Activated CD8-positive, alpha-beta memory T cell treated with anti-CD3 and anti-CD28 coated beads, Interleukin-2, amount 50 U/mL, for 4 hours (primary cell): ENCODE measurements around the gene PDZD7.

ENCODE experiments used
- DNase-seq: peaks from one replicate; pipeline ENCODE4 v3.0.0-alpha.2; 2020

Gene PDZD7

GRCh38 chr10:101000127-101000914 lies 30.6 kb downstream of the PDZD7 start:
- no peak for DNase-seq

DNA sequence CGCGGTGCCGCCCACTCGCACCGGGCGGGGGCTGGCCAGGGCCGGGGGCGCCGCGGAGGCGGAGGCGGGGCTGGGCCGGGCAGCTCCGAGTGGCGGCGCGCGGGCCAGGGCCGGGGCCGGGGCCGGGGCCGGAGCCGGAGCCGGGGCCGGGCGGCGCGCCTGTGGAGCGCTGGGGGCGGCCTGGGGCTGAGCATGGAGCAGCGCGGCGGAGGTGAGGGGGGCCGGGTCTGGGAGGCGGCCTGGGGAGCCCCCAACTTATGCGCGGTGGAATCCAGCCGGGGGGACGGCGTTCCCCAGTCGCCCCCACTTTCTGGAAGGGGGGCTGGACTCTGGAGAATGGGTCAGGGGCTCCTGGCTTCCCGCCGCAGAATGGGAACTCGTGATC lies 31.2 kb downstream of the PDZD7 start, which contains the start of gene LZTS2:
Gene LZTS2, plus strand, starts transcription at position 67 of the 385 bp plus-strand sequence. CDS start 2,731 bp downstream, outside the sequence.
- no peak for DNase-seq

DNA sequence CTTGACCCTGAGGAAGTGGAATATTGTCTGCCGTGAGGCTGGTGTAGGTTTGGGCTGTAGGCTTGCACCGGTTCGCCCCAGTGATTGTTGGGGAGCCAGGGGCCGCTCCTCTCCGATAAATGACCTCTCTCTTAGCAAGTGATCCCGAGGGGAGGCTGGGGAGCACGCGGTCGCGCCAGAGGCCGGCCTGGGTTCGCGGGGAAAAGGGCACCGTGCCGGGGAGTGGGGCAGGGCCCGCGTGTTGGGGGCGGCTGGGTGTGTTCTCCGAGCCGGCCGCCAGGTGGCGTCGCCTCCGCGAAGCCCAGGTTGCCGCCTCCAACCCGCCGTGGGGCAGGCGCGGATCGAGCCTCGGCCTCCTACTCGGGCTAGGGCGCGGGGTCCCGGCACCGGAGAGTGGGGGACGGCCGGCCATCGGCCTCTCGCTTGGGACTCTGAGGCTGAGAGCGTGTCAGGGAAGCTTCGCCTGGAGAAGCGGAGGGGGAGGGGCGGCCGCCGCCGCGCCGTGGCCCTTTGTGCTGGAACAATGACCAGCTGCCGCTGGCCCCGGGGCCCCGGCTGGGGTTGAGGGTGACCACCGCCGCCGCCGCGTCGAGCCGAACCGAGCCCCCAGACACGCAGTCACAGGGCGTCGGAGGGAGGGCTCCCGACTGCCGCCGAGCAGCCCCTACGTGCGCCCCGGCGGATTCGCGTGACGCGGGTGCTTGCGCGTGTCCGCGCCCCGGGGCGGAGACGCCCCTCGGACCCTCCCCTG lies 31.8 kb downstream of the PDZD7 start:
- peak; percentile 81 for DNase-seq

- peak; percentile 63 for DNase-seq
Observed at GRCh38 chr10:100998183-100998990, 32.5 kb downstream of the PDZD7 start.

DNA sequence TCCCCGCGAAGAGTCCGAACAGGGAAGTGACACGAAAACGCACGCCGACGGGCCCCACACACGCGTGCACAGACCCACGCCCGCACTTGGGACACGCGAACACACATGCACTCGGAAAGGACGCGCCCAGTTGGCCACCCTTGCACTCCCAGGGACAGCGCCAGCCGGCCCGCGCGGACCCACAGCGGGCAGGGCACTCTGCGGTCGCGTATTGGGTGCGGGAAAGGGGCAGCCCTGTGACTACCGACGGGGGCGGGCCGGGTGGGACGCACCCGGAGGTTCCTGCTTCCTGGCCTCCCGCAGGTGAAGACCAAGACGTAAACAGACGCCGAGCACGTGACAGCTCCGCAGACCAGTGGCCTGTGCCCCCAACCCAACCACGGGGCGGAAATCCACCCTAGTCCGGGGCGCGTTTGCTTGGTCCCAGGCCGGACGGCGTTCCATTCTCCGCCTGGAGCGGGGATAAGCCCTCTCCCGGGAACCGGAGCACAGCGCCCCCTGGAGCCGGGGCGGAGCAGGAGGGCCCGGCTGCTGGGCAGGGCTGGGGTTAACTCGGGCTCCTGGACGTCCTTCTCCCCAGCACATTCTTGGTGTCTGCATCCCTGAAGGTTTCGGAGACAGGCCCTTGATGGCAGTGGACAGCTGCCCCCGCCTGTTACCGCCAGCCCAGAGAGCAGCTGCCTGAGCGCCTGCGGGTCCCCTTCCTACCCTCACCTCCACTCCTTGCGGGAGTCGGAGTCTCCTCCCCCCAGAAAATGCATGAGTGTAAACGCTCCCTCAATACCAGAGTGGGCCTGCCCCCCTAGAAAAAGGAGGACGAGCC lies 33.4 kb downstream of the PDZD7 start:
- peak; percentile 71 for DNase-seq

DNA sequence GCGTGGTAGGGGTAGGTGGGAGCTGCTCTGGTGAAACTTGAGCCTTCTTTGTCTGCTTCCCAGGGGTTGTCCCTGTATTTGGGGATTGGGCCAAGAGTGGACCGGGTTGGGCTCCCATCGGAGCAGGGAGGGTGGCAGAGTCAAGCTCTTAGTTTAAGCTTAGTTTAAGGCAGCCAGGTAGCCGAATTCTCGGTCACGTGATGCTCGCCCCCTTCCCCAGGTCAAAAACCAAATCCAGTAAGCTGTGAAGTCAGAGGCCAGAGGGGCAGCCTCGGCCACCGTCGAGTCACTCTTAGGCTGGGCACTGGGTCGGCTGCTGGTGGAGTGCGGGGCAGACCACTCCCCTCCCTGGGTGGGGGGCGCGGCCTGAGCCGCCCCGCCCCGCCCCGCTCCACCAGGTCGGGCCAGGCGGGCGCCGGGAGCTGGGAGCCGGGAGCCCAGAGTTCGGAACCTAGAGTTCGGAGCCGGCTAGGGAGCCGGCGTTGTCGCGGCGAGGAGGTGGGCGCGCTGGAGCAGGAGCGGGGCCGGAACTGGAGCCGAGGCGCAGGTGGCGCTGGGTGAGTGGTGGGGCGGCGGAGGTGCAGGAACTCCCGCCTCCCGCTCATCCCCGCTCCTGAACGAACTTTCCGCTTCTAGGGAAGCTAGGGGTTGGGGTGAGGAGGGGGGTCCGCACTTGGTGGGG lies 34.1 kb downstream of the PDZD7 start:
- peak; percentile 40 for DNase-seq

DNA sequence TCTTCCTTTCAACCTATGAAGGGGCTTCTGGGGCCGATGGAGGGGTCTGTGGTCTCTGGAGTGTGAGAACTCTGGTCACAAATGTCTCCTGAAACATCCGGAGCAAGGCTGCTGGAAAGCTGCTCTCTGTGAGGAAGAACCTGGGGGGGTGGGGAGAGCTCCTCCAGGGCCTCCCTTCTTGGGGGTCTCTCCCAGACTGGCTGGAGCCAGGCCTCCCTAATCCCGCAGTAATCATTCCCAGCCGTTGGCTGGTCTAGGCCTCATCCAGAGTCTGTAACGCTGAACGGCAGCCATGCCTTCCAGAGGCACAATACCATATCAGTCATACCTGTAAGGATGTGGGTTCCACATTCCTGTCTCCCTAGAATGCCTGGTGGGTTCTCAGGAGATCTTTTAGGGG lies 35.7 kb downstream of the PDZD7 start:
- DNase-seq: no peak

- no peak for DNase-seq
Observed at GRCh38 chr10:100993986-100994708, 36.8 kb downstream of the PDZD7 start.

GRCh38 chr10:100989088-100989487 lies 41.8 kb downstream of the PDZD7 start:
- DNase-seq: no peak

DNA sequence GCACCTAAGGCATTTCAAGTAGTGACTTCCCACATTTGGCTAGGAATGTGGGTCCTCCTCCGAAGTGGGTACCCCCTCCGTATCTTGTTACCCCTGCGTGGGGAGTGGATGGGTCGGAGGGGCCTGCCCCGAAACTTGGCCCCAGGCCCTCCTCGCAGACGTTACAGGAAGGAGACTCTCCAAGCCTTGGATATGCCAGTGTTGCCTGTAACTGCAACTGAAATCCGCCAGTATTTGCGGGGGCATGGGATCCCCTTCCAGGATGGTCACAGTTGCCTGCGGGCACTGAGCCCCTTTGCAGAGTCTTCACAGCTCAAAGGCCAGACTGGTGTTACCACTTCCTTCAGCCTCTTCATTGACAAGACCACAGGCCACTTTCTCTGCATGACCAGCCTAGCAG lies 42.8 kb downstream of the PDZD7 start:
- no peak for DNase-seq

GRCh38 chr10:100987685-100988049 lies 43.3 kb downstream of the PDZD7 start:
- no peak for DNase-seq

DNA sequence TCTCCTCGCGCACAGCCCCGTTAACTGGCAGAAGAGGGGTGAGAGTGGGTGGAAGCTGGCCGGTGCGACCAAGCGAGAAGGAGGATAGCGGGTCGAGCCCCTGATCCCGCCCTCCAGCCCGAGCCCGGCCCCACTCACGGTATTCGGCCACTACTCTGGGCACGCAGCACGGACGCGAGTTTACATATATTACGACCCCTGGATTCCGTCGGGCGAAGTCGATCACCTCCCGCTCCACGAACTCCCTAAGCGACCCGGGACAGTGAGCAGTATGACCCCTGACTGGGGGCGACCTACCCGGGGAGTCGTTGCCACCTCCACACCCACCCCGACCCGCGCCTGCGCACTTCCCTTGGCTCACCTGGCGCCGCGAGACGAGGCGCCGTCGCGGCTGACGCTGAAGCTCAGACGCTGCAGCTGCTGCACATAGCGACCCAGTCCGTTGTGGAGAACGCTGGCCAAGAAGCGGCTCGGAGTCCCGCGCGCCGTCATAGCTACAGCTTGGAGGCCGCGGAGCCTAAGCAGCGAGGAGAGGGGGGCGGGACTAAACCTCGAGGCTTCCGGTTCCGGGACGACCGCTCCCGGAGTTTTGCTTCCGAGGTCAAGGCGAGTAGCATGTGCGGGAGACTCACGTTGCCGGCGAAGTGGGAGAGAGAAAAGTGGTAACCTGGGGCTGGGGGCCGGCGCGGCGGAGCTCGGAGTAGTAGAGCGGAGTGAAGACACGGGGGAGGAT lies 43.8 kb downstream of the PDZD7 start, which contains the start of the genes MRPL43 and TWNK:
Gene MRPL43, minus strand, starts transcription at position 546 of the 733 bp plus-strand sequence. Its CDS starts 54 bp downstream, at position 492.
Gene TWNK, plus strand, starts transcription at position 592 of the 733 bp plus-strand sequence. CDS start 668 bp downstream, outside the sequence.
- DNase-seq: peak; percentile 84

DNA sequence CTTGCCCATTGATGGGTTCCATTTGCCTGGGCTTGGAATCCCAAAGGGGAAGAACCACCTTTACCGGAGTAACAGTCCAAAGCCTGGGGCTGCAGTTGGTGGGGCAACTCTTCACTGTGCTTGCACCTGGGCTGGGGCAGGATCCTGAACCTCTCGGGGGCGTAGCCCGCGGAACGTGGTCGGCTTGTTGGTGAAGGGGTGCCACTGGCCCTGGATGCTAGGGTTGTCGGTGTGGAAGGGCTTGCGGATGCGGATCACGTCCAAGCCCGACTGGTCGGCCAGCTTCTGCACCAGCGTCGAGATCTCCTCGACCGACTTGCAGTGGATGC lies 44.3 kb downstream of the PDZD7 start:
- DNase-seq: no peak

GRCh38 chr10:100985336-100985735 lies 45.6 kb downstream of the PDZD7 start:
- no peak for DNase-seq

GRCh38 chr10:100984672-100985177 lies 46.2 kb downstream of the PDZD7 start:
- no peak for DNase-seq

DNA sequence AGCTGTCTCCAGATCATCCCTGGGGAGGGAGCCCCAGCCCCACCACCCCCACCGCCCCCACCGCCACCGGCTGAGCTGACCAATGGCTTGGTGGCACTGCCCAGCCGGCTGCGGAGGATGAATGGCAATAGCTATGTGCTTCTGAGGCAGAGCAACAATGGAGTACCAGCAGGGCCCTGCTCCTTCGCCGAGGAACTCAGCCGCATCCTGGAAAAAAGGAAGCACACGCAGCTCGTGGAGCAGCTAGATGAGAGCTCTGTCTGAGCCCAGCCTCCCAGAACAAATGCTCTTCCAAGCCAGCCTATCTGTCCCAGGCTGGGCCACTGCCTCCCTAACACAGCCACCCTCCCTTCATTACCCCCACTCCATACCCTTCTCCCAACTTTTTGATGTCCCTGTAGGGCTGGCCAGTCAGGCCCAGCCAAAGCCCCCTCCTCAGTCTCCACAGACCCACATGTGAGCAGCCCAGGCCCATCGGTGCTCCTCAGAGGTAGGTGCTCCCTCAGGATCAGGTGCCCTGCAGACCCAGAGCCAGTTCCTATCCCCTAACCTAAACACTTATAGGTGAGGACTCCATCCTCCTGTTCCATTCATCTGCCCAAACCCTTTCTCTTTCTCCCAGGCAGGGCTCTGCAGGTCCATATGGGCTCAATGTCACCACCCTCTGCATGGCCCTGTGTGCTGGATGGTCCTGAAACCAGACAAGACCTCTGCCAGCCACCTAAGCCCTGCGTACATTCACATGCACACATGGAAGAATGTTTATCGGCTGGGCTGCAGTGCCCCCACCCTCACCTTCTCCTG lies 46.9 kb downstream of the PDZD7 start:
- DNase-seq: no peak

DNA sequence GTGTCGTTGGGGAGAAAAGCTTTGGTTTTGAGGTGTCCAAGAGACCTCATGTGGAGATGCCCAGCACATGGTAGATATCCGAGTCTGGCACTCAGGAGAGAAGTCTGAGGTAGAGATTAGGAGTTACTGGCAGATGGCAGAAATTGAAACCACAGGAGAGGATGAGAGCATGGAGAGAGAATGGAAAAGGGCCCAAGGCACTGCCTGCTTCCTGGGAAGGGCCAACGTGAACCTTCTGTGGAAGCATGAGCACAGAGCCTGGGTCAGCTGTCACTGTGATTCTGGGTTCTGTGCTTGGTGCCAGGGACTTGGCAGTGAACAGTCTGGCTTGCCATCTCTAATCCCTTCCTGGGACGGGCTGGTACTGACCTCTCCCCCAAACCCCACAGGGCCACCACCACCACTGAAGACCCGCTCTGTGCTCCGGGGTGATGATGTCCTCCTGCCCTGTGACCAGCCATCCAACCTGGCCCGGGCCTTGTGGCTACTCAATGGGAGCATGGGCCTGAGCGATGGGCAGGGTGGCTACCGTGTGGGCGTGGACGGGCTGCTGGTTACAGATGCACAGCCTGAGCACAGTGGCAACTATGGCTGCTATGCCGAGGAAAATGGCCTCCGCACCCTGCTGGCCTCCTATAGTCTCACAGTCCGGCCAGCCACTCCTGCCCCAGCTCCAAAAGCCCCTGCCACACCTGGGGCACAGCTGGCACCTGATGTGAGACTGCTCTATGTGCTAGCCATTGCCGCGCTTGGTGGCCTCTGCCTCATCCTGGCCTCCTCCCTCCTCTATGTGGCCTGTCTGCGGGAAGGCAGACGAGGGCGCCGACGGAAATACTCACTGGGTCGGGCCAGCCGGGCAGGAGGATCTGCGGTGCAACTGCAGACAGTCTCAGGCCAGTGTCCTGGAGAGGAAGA lies 47.8 kb downstream of the PDZD7 start:
- no peak for DNase-seq

- DNase-seq: no peak
Observed at GRCh38 chr10:100981178-100981772, 49.7 kb downstream of the PDZD7 start.
